GM23248 (cell line): ENCODE data around the gene BRD3.

Experiments used
- EZH2 ChIP-seq: fragments of 200-600 bp; sonication (generic); IDR thresholded peaks from 2 replicates; pipeline ENCODE4 v1.6.1; 2018; ENCODE audit warnings: antibody characterized with exemption, mild to moderate bottlenecking; ENCODE audit not compliant: insufficient read depth, poor library complexity, severe bottlenecking
- EZH2phosphoT487 ChIP-seq: fragments of 200-600 bp; sonication (generic); IDR thresholded peaks from 2 replicates; pipeline ENCODE4 v1.6.1; 2018; ENCODE audit warnings: antibody characterized with exemption, moderate library complexity, mild to moderate bottlenecking, low read depth; ENCODE audit not compliant: insufficient read depth

- no peak for TF ChIP-seq EZH2
- no peak for TF ChIP-seq EZH2phosphoT487
Measured at GRCh38 chr9:134052941-134053340, 14.9 kb downstream of the BRD3 start.
